ENCODE data around the gene SWSAP1.
A peak's percentile ranks its signal among the peaks of the same experiment; 100 is the strongest.
"Not testable (repeated sequence)": the region's sequence is repeated elsewhere in the genome, so short reads cannot be mapped to it uniquely, and the experiment has no call there.

SWSAP1 gene

DNA sequence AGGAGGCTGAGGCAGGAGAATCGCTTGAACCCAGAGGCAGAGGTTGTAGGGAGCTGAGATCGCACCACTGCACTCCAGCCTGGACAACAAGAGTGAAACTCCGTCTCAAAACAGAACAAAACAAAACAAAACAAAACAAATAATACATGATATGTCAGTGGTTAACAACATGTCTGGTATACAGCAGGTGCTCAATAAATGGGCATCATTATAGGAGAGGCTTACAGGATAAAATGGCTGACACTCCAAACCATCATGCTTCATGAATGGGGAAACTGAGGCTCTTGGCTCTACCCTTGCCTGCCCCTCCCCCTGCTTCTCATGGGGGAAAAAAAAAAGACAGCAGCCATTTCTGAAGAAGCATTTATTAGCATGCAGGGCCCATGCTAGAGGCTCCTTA lies 32.0 kb upstream of the SWSAP1 start:
- DNase-seq: no peak
- no peak for TF ChIP-seq GATA1 (IDR thresholded peaks at IDR 0.05; ENCODE audit: low read depth, low read length)
- no peak for TF ChIP-seq POLR2A (IDR thresholded peaks at IDR 0.05; ENCODE audit: low read length)

DNA sequence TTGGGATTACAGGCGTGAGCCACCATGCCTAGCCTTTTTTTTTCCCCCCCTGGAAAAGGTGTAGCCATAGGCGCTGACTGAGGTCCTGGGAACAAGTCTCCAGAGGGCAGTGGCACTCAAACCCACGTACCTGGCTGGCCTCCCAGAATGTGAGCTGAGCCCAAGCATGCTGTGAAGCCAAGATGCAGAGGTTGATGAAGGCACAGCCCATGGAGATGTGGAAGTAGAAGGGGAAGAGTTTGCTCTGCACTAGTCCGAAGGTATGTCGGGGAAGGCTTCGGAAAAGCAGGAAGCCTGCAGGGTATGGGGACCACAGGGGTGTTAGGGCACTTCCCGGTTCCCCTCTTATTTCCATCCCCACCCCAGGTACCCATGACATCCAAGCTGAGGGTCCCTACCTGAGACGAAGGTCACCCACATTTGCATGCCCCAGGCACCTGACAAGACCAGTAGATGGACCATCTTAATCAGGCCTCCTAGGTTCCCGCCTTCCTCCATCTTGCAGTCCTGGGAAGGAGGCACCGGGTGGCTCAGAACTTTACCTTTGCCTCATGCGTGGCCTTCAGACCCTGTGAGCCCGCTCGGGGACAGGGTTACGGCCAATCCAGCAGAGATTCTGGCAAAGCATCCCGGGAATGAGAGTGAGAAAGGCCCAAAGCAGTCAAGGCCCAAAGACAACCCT lies 29.2 kb upstream of the SWSAP1 start:
- no peak for DNase-seq
- TF ChIP-seq GATA1 (IDR thresholded peaks at IDR 0.05; ENCODE audit: low read depth, low read length) (no peak), POLR2A (IDR thresholded peaks at IDR 0.05; ENCODE audit: low read length) (no peak)

DNA sequence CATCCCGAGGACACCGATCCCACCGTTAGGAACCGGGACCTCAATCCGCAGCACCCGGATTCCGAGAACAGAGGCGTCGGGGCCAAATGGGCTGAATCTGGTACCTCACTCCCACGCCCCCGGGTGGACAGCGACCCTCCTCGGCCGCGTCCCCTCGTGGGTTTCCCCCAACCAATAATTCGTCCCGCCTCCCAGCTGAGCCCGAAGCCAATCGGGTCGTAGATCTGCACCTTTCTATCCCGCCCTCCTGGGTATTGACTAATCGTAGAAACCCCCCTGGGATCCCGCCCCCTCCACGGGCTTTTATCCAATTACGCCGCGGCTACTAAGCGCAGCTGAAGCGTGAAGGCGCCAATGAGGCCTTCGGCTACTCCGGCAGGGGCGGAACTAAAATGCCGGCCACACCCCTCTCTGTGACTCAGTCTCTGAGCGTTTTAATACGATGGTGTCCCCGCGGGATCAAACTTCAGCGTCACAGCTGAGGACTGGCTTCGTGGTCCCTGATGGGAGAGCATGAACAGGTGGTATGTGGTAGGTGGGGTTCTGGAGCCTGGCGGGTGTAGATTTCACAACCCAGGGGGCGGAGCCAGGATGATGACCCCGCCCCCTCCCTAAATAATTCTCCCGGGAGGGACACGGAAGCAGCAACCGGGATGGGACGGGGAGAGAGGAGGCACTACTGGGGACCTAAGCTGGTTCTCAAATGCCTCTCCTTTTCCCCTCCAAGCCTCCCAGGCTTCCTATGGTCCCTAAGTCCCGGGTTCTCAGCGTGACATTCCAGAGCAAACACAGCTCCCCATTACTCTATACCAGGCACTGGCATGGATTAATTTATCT lies 28.1 kb upstream of the SWSAP1 start, which contains the start of the genes CCDC159 and TMEM205:
Gene CCDC159 (plus strand): TSS at position 416 of the 837 bp plus-strand sequence. CDS start 88 bp downstream, at position 504.
Gene TMEM205 (minus strand): TSS at position 165 of the 837 bp plus-strand sequence. CDS start 649 bp downstream, outside the sequence.
- DNase-seq: peak; percentile 97 to 98
- TF ChIP-seq GATA1 (IDR thresholded peaks at IDR 0.05; ENCODE audit: low read depth, low read length) (no peak), POLR2A (IDR thresholded peaks at IDR 0.05; ENCODE audit: low read length) (peak; percentile 51)

DNA sequence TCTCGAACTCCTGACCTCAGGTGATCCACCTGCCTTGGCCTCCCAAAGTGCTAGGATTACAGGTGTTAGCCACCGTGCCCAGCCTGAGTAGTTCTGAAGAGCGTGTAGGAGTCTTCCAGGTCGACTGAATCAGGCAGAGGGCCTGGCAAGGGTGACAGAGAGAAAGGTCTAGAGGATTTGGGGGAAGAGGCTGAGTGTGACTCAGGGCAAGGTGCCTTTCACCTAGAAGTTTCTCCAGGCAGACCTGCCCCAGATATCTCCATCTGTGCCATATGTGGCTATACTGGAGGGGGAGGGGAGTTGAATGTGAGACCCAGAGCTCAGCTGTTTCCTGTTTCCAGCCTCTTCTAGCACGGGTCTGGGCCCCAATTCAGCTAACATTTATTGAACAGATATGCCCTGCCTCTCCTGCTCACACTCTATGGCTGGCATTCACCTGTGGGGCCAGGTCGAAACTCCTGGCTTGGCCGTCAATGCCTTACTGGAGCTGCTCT lies 26.9 kb upstream of the SWSAP1 start:
- TF ChIP-seq GATA1 (IDR thresholded peaks at IDR 0.05; ENCODE audit: low read depth, low read length) (no peak), POLR2A (IDR thresholded peaks at IDR 0.05; ENCODE audit: low read length) (no peak)
- no peak for DNase-seq

DNA sequence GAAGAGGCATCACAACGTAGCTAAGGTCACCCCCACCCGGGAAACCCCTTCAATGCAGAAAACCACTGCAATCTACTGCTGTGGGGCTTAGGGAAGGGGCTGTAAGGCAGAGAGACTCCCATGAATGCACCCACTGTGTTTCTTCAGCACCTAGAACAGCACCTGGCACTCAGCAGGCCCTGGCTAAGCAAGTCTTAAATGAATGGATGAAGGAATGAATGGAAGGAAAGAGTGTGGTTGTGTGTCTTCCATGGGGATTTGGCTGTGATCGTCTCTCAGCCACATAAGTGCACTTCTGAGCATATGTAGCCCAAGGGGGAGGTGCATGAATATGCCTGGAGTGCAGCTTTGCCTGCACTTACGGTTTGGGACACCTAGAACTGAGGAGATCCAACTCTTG lies 25.3 kb upstream of the SWSAP1 start:
- no peak for DNase-seq
- TF ChIP-seq GATA1 (IDR thresholded peaks at IDR 0.05; ENCODE audit: low read depth, low read length): no peak
- TF ChIP-seq POLR2A (IDR thresholded peaks at IDR 0.05; ENCODE audit: low read length): no peak

DNA sequence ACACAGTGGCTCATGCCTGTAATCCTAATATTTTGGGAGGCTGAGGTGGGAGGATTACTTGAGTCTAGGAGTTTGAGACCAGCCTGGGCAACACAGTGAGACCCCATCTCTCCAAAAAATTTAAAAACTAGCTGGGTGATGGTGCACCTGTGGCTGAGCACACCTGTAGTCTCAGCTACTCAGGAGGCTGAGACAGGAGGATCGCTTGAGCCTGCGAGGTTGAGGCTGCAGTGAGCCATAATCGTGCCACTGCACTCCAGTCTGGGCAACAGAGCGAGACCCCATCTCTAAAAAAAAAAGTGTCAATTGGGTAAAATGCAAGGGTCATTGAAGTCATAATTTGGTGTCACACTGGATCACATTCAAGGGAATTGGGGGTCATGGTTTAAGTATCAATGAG lies 20.4 kb upstream of the SWSAP1 start:
- DNase-seq: not testable (repeated sequence)

DNA sequence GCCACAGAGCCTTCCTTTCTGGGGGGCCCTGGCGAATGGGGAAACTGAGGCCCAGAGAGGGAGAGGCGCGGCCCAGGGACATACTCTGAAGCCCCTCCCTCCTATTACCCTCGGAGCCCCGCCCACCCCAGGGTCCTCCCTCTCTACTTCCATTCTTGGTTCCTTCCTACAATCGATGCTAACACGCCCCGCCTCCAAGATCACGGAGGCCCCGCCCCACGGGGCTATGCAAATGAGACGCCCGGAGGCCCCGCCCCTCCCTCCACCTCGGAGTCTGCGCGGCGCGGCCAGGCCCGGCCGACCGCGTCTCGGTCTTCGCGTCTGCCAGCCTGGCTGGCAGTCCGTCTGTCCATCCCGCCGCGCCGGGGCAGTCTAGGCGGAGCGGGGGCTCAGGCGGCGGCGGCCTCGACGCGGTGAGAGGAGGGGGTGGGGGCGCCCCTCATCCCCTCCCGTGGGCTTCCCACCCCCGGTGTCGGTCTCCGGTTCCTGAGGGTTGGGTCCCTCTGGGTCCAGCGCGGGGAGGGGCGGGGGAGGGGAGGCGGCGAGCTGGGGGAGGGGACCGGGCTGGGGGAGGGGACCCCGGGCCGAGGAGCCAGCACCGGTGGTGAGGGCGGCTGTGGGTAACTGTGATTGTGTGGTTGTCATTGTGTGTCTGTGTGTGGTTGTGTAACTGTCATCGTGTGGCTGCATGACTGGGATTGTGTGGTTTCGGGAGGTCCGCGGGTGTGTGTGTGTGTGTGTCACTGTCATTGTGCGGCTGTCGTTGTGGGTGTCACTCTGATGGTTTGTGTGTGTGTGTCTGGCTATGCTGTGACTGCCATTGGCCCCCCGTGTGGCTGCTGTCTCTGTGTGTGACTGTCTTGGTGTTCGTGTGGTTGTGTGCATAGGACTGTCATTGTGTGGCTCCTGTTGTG lies 19.0 kb upstream of the SWSAP1 start, which contains the start of gene PLPPR2:
Gene PLPPR2 (plus strand): TSS at position 273 of the 914 bp plus-strand sequence. CDS start 2,242 bp downstream, outside the sequence.
- TF ChIP-seq POLR2A (IDR thresholded peaks at IDR 0.05; ENCODE audit: low read length): peak; percentile 2
- no peak for TF ChIP-seq GATA1 (IDR thresholded peaks at IDR 0.05; ENCODE audit: low read depth, low read length)
- peak; percentile 80 to 81 for DNase-seq

DNA sequence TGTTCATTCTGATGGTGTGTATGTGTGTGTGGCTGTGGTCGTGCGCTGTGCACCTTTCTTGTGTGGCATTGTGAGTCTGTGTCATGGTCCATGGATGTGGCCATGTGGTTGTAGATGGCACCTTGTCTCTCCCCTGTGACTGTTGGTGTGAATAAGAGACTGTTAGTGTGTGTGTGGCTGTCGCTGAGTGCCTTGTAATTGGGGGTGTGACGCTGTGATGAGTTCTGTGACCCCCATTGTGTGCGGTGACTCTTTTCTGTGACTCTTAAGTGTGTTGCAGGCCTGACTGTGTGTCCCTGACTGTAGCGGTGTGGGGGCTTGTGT lies 18.4 kb upstream of the SWSAP1 start:
- no peak for TF ChIP-seq GATA1 (IDR thresholded peaks at IDR 0.05; ENCODE audit: low read depth, low read length)
- no peak for TF ChIP-seq POLR2A (IDR thresholded peaks at IDR 0.05; ENCODE audit: low read length)

DNA sequence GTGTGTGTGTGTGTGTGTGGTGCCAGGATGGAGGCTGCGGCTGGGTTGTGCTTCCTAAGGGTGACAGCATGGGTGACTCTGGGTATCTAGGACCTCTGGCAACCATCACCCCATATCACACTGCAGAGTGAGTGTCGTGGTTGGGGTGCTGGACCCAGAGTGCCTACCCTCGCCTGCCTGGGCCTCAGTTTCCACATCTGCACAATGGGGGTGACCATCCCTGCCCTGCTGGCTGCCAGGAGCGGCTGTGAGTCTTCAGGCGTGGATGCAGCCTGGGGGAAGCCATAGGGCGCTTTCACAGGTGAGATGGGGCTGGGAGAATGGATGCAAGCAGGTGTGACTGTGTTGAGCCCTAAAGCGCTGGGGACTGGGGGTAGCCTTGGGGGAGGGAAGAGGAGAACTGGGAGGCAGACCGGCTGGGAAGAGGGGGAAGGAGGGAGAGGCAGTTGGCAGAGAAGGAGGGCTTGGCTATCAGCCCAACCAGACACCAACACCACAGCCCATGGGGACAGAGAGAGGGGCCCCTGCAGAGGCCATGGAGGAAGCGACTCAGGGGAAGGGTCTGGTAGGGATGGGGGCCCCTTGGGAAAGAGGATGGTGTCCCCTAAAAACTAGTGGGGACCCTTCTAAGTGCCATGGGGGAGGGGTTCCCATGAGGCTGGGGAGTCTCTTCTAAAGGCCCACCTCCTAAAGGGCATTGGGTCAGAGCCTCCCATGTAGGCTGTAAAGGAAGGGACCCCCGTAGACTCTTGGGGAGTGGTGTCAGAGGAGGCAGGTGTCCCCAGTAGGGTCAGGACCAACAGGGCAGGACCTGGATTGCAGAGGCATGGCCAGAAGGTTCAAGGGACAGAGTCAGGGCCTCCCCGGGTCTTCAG lies 17.6 kb upstream of the SWSAP1 start:
- DNase-seq: no peak
- no peak for TF ChIP-seq GATA1 (IDR thresholded peaks at IDR 0.05; ENCODE audit: low read depth, low read length)
- TF ChIP-seq POLR2A (IDR thresholded peaks at IDR 0.05; ENCODE audit: low read length): no peak

More for the DNA sequence above, 18.4 kb upstream of the SWSAP1 start:
- DNase-seq: no peak

DNA sequence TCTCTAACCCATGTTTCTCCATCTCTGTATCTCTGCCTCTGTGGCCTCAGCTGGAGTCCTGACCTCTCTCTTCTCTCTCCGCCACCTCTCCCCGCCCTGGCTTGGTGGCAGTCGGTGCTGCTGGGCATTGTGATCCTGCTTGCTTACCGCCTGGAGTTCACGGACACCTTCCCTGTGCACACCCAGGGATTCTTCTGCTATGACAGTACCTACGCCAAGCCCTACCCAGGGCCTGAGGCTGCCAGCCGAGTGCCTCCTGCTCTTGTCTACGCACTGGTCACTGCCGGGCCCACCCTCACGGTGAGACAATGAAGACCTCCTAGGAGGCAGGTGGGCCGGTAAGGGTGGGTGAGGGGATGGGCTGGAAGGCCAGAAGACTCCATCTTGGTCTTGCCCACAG lies 15.0 kb upstream of the SWSAP1 start:
- DNase-seq: no peak
- TF ChIP-seq GATA1 (IDR thresholded peaks at IDR 0.05; ENCODE audit: low read depth, low read length) (no peak), POLR2A (IDR thresholded peaks at IDR 0.05; ENCODE audit: low read length) (no peak)

DNA sequence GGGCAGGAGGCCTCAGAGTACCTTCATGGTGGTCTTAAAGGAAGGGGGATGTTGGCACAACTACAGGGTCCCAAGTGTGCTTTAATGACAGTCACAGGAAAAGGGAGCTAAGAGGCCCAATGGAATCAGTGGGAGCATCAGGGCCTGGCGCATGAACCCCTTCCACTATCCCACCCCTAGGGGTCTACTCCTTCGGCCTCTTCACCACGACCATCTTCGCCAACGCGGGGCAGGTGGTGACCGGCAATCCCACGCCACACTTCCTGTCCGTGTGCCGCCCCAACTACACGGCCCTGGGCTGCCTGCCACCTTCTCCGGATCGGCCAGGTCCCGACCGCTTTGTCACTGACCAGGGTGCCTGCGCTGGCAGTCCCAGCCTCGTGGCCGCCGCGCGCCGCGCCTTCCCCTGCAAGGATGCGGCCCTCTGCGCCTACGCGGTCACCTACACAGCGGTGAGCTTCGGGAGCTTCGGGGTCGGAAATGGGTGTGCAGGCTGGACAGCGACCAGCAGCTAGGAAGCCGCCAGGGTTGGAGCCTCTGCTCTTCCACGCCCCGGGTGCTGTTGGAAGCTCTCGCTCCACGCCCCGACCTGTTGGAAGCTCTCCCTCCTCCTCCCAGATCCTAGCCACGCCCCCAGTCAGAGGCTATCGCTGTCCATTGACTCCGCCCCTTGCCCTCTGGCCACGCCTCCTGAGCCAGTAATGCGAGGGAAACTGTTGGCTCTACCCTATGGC lies 13.3 kb upstream of the SWSAP1 start:
- no peak for TF ChIP-seq GATA1 (IDR thresholded peaks at IDR 0.05; ENCODE audit: low read depth, low read length)
- no peak for TF ChIP-seq POLR2A (IDR thresholded peaks at IDR 0.05; ENCODE audit: low read length)
- DNase-seq: peak; percentile 77 to 90
